Omental fat pad (tissue), 4 donors: ENCODE results near the gene BRAT1. TPM values are rescaled to one million over a fixed set of nuclear protein-coding genes. Genes with fewer than 3 reads are reported as not detected.

Source experiments
- ATAC-seq: fragments of 150-250 bp; one replicate; pipeline ENCODE4 v1.9.1; 2016; ENCODE audit warnings: mild to moderate bottlenecking, moderate library complexity; ENCODE audit not compliant: low FRiP score
- DNase-seq: peaks from one replicate; pipeline ENCODE4 v3.0.0-alpha.2; 2019; ENCODE audit warnings: low spot score
- total RNA-seq, 4 donors: library from RNA; depleted of rRNA; stranded (reverse); fragments of >200 nt; gene quantifications; one replicate each; pipeline ENCODE4 v1.1.0, GENCODE V29; 2016
- TF ChIP-seq, protein P1 (sequence below), 3 donors: fragments of 450-650 bp; IDR thresholded peaks; one replicate each; pipeline ENCODE4 v1.5.1; 2016 to 2017; ENCODE audit warnings: antibody characterized with exemption in 3 of 3, mild to moderate bottlenecking in 3 of 3, moderate library complexity in 2 of 3

The BRAT1 gene
- total RNA-seq, 4 donors from 2014 or later: 22.7 to 33.1 (median 26.3) TPM

- no peak for ATAC-seq
- DNase-seq: no peak
- TF ChIP-seq, protein P1, sequence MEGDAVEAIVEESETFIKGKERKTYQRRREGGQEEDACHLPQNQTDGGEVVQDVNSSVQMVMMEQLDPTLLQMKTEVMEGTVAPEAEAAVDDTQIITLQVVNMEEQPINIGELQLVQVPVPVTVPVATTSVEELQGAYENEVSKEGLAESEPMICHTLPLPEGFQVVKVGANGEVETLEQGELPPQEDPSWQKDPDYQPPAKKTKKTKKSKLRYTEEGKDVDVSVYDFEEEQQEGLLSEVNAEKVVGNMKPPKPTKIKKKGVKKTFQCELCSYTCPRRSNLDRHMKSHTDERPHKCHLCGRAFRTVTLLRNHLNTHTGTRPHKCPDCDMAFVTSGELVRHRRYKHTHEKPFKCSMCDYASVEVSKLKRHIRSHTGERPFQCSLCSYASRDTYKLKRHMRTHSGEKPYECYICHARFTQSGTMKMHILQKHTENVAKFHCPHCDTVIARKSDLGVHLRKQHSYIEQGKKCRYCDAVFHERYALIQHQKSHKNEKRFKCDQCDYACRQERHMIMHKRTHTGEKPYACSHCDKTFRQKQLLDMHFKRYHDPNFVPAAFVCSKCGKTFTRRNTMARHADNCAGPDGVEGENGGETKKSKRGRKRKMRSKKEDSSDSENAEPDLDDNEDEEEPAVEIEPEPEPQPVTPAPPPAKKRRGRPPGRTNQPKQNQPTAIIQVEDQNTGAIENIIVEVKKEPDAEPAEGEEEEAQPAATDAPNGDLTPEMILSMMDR (IDR thresholded peaks at IDR 0.05): no peak
Observed at GRCh38 chr7:2518737-2519118, 36.6 kb downstream of the BRAT1 start.

- DNase-seq (no peak), ATAC-seq (no peak)
- TF ChIP-seq, protein P1 (IDR thresholded peaks at IDR 0.05): no peak
Observed at GRCh38 chr7:2517678-2518507, 37.4 kb downstream of the BRAT1 start.

DNA sequence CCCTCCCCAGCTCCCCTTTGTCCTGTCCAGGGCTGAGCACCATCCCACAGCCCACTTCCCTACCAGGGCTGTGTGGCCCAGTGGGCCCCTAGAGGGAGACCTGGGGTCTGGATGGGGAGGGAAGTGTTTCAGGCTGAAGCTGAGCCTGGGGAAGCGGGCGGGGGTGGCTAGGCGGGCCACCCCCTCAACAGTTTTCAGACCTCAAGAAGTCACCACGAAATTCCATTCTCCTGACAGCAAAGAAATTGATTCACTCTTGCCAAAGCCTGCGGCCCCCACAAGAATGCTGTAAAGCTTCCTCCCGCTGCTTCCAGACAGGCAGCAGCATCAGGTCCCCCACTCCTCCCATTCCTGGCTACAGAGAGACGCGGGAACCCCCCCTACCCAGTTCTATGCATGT lies 38.3 kb downstream of the BRAT1 start:
- no peak for DNase-seq
- ATAC-seq: no peak
- TF ChIP-seq, protein P1 (IDR thresholded peaks at IDR 0.05): no peak

DNA sequence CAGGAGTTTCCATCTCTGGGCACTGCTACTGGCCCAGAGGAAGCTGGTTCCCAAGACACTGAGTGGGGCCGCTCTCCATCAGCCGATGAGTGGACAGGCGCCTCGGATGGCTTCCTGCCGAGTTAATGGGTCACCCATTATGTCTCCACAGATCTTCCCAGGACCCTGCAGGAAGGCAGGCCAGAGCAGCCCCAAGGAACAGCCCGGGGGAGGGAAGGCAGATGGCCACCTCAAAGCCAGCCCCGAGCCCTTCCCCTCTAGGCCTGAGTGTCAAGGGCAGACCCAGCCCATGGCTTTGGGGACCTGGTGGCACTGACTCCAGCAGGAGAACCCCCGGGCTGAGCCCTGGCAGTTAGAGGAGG lies 39.1 kb downstream of the BRAT1 start:
- ATAC-seq: no peak

DNA sequence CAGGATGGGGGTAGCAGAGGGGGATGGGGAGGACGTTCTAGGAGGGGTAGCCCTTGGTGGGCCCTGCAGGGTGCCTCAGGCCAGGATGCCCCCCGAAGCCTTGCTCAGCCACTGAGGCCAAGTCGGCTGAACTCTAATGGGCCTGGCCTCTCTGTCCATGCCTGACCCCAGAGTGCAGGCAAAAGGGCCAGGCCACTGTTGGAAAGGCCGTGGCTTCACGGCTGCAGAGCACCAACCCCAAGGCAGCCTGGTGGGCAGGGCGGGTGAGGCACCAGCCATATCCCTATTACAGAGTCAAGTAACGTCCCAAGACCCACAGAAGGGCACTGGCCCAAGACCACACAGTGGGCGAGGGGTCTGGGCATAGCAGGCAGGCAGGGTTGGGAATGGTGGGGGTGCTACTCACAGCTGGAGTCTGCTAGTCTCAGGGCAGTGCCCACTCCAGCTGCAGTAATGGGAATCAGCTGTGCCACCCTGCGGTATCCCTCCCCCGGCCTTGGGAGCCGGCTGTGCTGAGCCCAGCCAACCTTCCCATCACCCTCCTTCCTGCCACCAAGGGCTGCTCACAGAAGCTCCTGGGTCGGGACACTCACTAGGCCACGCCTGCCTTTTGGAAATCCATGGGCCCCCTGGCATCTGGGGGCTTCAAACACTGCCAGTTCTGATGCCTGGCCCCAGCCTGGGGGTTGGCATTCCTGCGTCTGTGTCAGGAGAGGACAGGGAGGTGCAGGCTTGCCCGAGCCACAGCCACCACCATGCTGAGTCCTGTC lies 39.7 kb downstream of the BRAT1 start:
- ATAC-seq (no peak), DNase-seq (no peak)
- TF ChIP-seq, protein P1 (IDR thresholded peaks at IDR 0.05): no peak

More for the DNA sequence above, 39.1 kb downstream of the BRAT1 start:
- TF ChIP-seq, protein P1 (IDR thresholded peaks at IDR 0.05): no peak
- no peak for DNase-seq

DNA sequence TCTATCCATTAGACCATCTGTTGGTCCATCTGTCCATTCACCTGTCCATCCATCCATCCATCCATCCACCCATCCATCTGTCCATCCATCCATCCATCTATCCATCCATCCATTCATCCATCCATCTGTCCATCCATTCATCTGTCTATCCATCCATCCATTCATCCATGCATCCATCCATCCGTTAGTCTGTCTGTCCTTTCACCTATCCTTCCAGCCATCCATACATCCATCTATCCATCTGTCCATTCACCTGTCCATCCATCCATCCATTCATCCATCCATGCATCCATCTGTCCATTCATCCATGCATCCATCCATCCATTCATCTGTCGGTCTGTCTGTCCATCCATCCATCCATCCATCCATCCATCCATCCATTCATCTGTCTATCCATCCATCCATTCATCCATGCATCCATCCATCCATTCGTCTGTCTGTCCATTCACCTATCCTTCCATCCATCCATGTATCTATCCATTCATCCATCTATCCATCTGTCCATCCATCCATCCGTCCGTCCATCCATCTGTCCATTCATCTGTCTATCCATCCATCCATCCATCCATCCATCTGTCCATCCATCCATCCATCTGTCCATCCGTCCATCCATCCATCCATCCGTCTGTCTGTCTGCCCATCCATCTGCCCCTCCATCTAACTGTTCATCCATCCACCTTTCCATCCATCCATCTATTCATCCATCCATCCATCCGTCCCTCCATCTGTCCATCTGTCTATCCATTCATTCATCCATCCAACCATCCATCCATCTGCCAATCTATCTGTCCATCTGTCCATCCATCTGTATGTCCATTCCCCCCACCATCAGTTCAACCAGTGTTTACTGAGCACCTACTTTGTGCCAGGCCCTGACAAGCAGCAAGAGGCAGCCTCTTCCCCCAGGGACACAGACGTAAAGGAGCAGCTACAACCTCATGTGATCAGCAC lies 40.6 kb downstream of the BRAT1 start:
- TF ChIP-seq, protein P1 (IDR thresholded peaks at IDR 0.05): no peak
- no peak for DNase-seq
- ATAC-seq: no peak
